ENCODE results near the gene TMEM140.
"Not testable (repeated sequence)": the region's sequence is repeated elsewhere in the genome, so short reads cannot be mapped to it uniquely, and the experiment has no call there.

TMEM140 gene

GRCh38 chr7:135147899-135148721 lies at the start of gene TMEM140:
TMEM140 (plus strand) TSS chr7:135148072; CDS start chr7:135164442, 16,370 bp downstream.
- DNase-seq (ENCODE audit: low read depth in 2 of 3, low spot score in 1 of 3), result peak in 1 of 3 donors; percentile 48

GRCh38 chr7:135098391-135098790 lies 49.5 kb upstream of the TMEM140 start:
- DNase-seq (ENCODE audit: low read depth in 2 of 3, low spot score in 1 of 3), result no peak

- no peak for DNase-seq (ENCODE audit: low read depth in 2 of 3, low spot score in 1 of 3)
Observed at GRCh38 chr7:135100856-135101255, 47.0 kb upstream of the TMEM140 start.

DNA sequence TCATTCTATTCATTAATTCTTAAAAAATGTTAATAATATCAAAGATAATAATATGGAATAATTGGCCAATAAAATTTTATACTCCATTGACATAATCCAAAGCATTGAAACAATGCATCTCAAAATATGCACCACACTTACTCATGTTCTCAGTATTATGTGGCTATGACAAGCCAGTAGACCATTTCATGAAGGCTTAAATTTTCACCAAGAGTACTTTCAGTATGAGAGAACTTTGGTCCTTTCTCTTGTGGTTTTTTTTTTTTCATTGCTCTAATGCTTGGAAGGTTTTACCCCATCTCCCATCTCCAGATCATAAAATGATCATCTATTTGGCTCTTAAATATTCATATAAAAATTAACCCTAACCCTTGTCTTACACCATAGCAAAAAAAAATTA lies 45.5 kb upstream of the TMEM140 start:
- no peak for DNase-seq (ENCODE audit: low read depth in 2 of 3, low spot score in 1 of 3)

DNA sequence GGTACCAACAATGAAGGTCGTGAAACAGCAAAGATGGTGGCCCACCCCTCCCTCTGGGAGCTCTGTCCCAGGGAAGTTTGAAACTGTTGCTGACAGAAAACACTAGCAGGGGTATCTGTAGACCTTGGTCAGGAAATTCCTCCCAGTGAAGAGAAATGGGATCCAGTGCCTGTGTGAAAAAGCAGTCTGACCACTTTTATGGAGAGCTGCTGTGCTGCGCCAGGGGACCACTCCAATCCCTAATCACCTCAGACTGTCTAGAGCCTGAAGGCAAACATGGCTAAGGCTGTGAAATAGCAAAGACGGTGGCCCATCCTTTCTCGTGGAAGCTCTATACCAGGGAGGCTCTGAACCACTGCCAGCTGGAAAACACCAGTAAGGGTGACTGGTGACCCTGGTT lies 38.3 kb upstream of the TMEM140 start:
- no peak for DNase-seq (ENCODE audit: low read depth in 2 of 3, low spot score in 1 of 3)

DNA sequence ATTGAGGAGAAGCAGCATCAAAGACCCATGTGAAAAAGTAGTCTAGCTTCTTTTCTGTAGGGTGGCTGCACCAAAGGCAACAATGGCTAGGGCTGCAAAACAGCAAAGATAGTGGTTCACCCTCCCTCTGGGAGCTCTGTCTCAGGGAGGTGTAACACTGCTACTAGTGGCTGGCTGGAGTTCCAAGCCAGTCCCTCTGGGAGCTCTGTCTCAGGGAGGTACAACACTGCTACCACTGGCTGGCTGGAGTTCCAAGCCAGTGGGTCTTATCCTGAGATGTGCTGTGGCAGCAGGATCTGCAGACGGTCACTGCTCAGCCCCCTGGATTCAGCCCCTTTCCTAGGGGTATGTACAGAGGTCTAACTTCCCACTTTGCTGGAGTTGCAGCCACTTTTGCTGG lies 37.9 kb upstream of the TMEM140 start:
- no peak for DNase-seq (ENCODE audit: low read depth in 2 of 3, low spot score in 1 of 3)

DNA sequence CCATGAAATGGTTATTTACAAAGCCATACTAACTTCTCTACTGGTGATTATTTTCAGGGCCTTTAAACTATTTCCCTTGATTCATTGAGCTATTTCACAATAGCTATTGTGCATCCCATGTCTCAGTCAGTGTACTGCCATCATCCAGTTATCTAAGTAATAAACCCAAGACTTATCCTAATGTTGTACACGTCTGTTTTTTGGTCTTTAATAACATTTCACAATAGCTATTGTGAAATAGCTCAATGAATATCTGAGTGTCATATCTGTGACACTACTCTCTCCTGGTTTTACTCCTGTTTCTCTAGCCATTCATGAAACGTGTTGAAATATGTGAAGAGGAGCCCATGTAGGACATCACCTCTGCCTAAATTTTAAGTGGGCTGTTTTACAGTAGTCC lies 36.5 kb upstream of the TMEM140 start:
- no peak for DNase-seq (ENCODE audit: low read depth in 2 of 3, low spot score in 1 of 3)

- no peak for DNase-seq (ENCODE audit: low read depth in 2 of 3, low spot score in 1 of 3)
Observed at GRCh38 chr7:135114622-135115021, 33.2 kb upstream of the TMEM140 start.

- no peak for DNase-seq (ENCODE audit: low read depth in 2 of 3, low spot score in 1 of 3)
Observed at GRCh38 chr7:135117096-135117495, 30.8 kb upstream of the TMEM140 start.

DNA sequence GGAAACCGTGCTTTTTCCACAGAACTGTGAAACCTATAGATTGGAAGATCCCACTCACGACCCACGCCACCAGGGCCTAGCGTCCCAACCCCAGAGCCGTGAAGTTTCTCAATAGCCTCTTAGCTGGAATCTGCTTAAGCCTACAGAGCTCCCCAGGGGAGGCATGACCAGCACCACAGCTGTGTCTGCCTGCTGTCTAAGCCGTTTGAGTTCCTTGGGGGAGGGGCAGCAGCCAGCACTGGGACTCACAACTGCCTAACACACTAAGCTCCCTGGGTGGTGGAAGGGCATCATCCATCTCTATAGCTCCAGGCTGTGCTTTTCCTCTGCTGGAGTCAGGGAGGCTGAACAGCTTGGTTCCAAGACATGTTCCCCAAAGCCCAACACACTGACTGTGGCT lies 26.0 kb upstream of the TMEM140 start:
- DNase-seq (ENCODE audit: low read depth in 2 of 3, low spot score in 1 of 3), result no peak

DNA sequence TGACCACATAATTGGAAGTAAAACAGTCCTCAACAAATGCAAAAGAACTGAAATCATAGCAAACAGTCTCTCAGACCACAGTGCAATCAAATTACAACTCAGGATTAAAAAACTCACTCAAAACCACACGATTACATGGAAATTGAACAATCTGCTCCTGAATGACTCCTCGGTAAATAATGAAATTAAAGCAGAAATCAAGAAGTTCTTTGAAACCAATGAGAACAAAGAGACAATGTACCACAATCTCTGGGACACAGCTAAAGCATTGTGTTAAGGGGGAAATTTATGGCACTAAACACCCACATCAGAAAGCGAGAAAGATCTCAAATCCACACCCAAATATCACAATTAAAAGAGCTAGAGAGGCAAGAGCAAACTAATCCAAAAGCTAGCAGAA lies 23.2 kb upstream of the TMEM140 start:
- not testable (repeated sequence) for DNase-seq (ENCODE audit: low read depth in 2 of 3, low spot score in 1 of 3)

DNA sequence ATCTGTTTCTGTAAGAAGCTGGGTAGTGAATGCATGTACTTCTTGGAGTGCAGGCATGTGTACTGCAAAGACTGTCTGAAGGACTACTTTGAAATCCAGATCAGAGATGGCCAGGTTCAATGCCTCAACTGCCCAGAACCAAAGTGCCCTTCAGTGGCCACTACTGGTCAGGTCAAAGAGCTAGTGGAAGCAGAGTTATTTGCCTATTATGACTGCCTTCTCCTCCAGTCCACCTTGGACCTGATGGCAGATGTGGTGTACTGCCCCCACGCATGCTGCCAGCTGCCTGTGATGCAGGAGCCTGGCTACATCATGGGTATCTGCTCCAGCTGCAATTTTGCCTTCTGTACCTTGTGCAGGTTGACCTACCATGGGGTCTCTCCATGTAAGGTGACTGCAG lies 18.9 kb upstream of the TMEM140 start:
- DNase-seq (ENCODE audit: low read depth in 2 of 3, low spot score in 1 of 3), result no peak

DNA sequence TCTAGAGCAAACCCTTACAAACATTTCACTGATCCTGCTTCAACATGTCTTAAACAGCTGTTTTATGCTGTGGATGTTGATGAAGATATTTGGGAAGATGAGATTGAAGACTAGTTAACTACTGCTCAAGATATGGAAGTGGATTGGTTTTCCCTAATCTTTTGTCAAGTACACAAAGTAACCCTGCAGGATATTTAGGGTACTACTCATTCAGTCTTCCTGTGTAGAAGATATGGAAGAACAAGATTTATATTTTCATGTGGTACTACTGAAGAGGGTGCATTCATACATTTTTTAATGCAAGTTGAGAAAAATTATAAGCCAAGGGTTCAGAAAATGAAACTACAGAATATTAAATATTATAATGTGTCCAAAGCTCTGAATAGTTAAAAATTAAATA lies 18.3 kb upstream of the TMEM140 start:
- no peak for DNase-seq (ENCODE audit: low read depth in 2 of 3, low spot score in 1 of 3)

DNA sequence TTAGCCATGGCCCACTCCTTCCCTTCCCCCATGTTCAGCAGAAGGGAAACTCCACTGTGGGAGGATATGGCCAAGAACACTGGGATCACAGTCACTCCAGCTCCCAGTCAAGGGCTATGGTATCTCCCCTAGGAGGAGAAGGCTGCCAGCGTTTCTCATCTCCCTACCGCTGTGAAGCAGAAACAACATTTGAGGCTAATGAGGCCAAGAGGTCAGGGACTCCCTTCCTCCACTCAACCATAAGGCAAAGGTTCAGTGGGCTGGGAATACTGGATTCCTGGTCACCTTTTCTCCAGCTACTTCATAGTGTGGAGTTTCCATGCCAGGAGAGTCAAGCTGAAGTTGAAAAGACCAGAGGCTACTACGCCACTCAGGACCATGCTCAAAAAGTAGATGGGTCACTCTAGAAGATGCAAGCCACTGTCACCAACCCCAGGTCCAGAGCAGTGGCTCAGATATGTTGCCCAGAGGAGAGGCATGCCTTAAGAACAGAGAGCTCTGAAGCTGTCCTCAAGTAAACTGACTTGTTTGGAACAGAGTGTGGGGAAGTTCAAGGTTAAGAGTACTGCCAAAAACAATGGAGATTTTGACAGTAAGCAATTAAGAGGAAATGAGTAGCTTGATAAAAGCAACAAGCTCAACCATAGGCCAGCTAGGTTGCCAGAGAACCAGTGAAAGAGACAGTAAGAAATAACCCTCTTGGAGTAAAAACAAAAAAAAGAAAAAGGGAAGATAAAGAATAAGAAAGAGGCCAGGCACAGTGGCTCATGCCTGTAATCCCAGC lies 3.8 kb upstream of the TMEM140 start:
- DNase-seq (ENCODE audit: low read depth in 2 of 3, low spot score in 1 of 3), result no peak

DNA sequence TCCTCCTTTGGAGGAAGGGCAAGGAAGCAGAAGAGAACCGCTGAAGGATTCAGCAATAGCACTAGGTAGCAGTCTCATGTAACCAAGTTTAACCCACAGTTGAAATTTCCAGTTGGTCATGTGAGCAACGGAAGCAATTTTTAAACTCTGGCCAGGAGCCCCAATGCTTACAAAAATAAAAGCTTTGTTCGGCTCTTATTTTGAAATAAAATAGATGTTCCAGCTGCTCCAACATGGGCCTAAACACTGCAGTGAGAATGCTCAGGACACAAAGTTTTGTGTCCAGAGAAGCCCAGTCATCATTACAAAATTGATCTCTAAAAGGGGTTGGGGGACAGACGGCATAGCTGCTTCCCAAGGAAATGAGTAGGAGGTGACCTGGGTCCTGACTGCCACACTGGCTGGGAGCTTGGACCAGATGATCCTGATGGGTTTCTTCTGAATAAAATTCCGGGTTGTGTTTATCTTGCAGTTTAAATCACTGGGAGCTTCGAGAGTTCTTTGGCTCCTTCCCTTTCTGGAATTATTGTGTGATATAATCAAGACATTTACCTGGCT lies 452 bp upstream of the TMEM140 start:
- DNase-seq (ENCODE audit: low read depth in 2 of 3, low spot score in 1 of 3), result no peak

DNA sequence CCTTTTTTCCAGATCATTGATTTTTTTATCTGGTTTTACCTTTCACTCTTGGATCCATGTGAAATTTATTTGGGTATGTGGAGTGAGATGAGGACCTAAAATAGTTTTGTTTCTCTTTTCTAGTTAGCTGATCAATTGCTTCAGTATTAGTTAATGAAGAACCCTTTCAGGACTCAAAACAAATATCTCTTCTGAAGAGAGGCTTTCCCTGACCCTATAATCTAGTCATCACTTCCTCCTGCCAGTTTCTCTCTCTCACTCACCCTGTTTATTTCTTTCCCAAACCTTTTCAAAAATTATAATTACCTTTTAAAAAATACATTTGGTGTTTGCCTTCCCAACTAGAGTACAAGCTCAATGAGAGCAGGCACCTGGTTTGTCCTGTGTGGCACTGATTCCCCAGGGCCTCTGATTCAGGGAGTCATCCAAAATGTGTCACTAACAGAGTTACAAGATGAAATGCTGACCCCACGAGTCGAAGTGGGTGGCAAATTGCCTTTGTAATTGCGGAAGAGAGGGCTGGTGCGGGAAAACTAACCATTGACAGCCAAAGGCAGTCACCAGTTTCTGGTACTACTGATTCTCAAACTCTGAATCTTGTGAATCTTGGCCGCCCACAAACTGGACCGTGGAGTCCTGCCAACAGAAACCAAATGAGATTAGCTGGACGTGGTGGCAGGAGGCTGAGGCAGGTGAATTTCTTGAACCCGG lies 2.4 kb downstream of the TMEM140 start:
- DNase-seq (ENCODE audit: low read depth in 2 of 3, low spot score in 1 of 3), result no peak

- DNase-seq (ENCODE audit: low read depth in 2 of 3, low spot score in 1 of 3), result no peak
Observed at GRCh38 chr7:135151132-135151531, 3.3 kb downstream of the TMEM140 start.

DNA sequence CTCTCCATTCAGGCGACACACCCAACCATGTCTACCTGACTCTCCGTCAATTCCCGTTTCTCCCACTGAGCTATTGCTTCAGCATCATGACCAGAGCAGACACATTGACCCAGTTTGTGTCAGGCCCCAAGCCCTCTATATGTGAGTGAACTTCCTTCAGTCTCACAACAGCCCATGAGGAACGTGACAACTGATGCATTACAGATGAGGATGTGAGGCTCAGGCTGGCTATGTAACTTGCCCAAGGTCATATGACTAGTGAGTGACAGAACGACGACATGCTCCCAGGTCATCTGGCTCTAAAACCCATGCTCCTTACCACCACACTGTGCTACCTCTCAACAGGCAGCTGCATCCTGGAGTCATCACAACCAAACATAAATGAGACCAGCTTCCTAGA lies 3.7 kb downstream of the TMEM140 start:
- no peak for DNase-seq (ENCODE audit: low read depth in 2 of 3, low spot score in 1 of 3)

DNA sequence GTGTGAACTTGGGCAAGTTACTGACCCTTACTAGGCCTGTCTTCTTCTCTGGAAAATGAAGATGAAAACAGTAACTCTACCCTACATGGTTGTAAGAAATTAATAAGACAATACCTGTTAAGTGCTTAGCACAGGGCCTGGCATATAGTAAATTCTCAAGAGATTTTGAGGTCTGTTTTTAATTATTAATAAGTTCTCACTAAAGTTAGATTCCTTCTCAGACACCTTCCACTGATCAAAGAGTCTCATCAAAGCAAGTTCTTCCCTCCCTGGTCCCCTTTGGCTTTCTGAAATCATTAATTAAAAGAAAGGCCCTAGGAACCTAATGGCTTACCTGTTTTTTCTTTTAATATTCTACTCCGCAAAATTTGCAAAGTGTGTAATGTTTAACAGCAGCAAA lies 4.6 kb downstream of the TMEM140 start:
- no peak for DNase-seq (ENCODE audit: low read depth in 2 of 3, low spot score in 1 of 3)

DNA sequence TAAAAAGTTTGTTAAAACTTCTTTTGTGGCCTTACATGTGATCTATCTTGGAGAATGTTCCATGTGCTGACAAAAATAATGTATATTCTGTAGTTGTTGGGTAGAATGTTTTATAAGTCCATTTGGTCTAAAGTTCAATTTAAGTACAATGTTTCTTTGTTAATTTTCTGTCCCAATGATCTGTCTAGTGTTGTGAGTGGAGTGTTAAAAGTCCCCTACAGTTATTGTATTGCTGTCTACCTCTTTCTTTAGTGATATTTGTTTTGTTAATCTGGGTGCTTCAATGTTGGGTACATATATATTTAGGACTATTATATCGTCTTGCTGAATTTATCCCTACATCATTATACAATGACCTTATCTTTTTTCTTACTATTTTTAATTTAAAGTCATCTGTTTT lies 6.9 kb downstream of the TMEM140 start:
- no peak for DNase-seq (ENCODE audit: low read depth in 2 of 3, low spot score in 1 of 3)

DNA sequence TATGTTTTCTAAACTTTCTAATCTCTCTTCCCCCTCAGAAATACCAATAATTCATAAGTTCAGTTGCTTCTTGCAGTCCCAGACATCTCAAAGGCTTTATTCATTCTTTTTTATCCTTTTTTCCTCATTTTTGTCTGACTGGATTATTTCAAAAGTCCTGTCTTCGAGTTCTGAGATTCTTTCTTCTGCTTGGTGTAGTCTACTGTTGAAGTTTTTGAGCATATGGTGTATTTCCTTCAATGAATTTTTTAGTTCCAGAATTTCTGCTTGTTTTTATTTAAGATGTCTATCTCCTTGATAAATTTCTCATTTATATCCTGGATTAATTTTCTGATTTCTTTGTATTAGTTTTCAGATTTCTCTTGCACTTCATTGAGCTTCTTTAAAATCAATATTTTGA lies 8.4 kb downstream of the TMEM140 start:
- no peak for DNase-seq (ENCODE audit: low read depth in 2 of 3, low spot score in 1 of 3)
